Neural progenitor cell (in vitro differentiated cells): ENCODE measurements around the gene GPR31.

Experiments
- CTCF ChIP-seq: fragments of 200-600 bp; sonication (generic); IDR thresholded peaks from 2 replicates; pipeline ENCODE4 v1.5.1; 2017; ENCODE audit warnings: antibody characterized with exemption, mild to moderate bottlenecking
- EZH2phosphoT487 ChIP-seq: fragments of 200-600 bp; sonication (generic); IDR thresholded peaks from 2 replicates; pipeline ENCODE4 v1.6.1; 2017; ENCODE audit warnings: antibody characterized with exemption

DNA sequence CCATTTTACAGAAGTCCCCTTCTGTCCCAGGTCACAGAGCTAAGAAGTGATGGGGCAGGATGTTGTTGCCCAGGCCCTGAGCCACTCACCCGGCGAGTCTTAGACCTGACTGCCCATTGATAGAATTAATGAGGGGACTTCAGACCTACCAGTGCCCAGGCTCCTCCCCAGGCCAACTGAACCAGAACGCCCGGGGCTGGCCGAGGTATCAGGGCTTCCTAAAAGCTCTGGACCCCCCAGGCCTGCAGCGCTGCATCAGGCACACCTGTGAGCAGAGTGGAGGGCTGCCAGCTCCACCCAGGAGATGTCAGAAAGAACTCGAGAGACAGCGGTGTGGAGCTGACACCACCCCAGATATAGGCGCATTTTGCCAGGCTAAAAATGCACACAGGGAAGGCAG, 3.5 kb downstream of the GPR31 start:
- TF ChIP-seq EZH2phosphoT487 (no peak), CTCF (no peak)
